Uterus (tissue), 2 donors: ENCODE results near the gene INPP5A.

ENCODE experiments used
- CTCF ChIP-seq, 4 experiments: fragments of 200-600 bp in 2 of 4; fragments of 450-650 bp in 2 of 4; sonication (generic) in 2 of 4; IDR thresholded peaks; one replicate each; pipeline ENCODE4 v1.5.1; 2016 to 2019; ENCODE audit warnings: antibody characterized with exemption in 4 of 4, mild to moderate bottlenecking in 2 of 4, moderate library complexity in 1 of 4
- POLR2A ChIP-seq, 2 donors: fragments of 450-650 bp; IDR thresholded peaks; one replicate each; pipeline ENCODE4 v1.6.1; 2016; ENCODE audit warnings: antibody characterized with exemption in 2 of 2, mild to moderate bottlenecking in 1 of 2, moderate library complexity in 1 of 2

- TF ChIP-seq CTCF (IDR thresholded peaks at IDR 0.05) (no peak), POLR2A (IDR thresholded peaks at IDR 0.05) (no peak)
Observed at GRCh38 chr10:132551093-132551807, 13.7 kb downstream of the INPP5A start.
